Right kidney (tissue), 1 donor: Measurements from ENCODE around the gene OLFM2.
"Not testable (repeated sequence)": the region's sequence is repeated elsewhere in the genome, so short reads cannot be mapped to it uniquely, and the experiment has no call there.

Source experiments
- DNase-seq: peaks from one replicate; pipeline ENCODE4 v3.0.0-alpha.2; 2016

OLFM2 gene

DNA sequence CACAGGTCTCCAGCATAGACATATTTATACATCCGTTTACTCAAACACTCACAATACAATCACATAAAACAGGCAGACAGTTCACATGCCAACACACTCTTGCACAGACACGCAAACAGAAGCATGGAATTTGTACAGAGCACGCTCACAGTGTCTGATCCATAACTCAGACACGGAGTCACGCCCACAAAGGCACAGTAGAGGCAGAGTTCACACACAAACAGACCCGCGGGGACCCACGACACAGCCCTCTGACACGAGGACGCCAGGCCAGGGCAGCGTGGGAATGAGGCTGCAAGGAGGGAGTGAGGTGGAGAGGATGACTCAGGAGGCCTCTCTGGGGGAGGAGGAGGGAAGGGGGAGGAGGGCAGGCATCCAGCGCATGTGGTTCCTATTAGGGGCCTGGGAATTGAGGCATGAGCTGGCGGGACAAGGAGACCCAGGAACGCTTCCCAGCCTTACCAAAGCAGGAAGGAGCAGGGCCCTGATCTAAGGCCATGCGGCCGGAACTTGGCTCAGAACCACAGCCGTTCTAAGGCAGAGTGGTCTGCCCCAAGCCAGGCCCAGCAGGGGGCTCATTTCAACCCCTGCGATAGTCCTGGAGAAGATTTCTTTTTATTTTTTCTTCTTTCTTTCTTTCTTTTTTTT is 9.1 kb upstream of the OLFM2 start:
- DNase-seq: peak; percentile 40

DNA sequence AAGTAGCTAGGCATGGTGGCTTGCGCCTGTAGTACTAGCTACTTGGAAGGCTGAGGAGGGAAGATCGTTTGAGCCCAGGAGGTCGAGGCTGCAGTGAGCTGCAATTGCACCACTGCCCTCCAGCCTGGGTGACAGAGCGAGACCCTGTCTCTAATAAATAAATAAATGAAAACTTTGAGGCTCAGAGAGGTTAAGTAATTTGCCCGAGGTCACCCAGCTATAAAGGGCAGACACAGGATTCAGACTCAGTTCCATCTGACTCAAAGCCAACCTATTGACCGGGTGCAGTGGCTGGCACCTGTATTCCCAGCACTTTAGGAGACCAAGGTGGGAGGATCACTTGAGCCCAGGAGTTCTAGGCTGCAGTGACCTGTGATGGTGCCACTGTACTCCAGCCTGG is 7.4 kb upstream of the OLFM2 start:
- no peak for DNase-seq

DNA sequence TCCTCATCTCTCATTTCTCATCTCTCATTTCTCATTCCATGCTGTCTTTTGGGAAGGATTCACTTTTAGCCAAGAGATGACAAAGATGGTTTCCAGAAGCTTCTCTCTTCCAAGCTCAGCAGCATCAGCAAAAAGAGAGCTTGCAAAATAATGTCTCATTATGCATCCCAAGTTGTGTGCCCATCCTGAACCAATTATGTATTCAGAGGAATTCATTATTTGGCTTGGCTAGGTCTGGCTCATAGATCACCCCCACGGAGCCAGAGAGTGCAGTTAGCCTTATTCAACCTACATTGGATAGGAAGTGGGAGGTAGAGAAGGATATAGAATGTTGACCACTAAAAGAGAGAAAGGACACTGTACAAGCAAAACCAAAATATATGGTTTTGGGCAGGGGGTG is 5.4 kb upstream of the OLFM2 start:
- no peak for DNase-seq

DNA sequence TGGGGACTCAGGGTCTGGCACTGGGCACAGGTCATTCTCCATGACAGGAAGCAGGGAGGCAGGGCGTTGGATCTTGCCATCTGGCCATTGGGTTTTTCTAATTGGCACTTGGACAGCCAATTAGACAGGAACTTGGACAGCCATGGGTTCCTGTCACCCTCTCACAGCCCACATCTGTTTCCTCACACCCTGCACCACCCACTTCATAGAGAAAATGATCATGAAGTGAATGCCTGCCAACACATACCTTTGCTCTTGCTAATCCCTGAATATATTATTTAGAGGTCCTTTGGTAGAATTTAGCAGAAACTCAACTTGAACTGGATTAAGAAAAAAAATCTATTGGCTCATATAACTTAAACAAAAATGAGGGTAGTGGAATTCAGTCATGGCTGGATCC is 4.9 kb upstream of the OLFM2 start:
- no peak for DNase-seq

DNA sequence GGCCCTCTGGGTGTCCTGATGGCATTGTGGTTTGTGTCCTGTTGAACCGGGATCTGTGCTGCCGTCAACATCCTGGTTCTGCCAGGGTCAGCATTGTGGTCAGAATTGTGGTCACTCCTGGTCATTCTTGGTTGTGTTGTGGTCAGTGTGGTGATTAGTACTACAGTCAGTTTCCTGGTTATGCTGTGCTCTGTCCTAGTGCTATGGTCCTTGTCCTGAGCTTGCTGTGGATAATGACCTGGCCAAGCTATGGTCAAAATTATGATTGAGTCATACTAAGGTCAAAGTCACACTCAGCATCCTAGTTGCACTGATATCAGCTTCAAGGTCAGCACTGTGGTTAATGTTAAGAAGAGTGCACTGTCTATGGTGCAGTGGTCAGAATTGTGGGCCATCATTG is 4.5 kb upstream of the OLFM2 start:
- no peak for DNase-seq

DNA sequence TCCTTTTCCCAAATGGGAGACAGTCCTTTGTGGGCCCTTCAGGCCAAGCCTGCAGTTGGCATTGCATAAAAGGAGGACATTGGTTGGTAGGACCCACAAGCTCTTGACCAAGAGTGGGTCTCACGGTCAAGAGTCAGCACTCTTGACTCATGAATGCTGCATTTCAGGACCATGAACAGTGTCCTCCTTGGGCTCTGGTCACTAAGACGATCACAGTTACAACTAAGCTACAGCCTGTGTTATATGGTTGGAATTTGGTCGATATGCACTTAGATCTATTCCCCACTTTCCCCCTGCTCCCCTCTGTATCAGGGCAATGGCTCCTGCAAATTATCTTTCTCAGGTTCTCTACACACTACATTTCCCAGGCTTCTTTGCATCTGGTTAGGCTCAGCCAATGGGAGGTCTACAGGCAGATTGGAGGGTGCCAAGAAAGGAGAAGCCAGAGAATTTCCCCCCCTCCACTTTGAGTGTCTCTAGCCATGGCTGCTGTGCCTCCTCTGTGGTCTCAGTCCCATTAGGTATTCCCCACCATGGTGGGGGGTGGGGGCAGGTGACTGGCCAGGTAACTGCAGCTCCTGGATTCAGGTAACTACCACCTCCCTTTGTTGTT is 3.1 kb upstream of the OLFM2 start:
- no peak for DNase-seq

DNA sequence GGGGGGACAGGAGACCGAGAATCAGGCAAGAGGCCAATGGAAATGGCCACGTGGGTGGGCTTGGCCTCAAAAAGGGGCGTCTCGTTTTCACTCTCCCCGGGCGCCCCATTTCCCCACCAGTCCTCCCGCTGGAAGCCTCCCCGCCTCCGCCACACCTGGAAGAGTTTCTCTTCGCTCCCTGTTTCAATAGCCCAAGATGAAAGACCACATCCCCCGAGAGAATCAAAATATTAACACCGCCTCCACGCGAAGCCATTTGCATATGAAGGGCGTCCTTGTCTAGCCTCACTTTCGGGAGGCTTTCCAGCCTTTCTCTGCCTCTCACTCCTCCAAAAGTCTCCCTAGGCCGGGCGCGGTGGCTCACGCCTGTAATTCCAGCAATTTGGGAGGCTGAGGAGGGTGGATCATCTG is 691 bp upstream of the OLFM2 start:
- peak; percentile 27 for DNase-seq

DNA sequence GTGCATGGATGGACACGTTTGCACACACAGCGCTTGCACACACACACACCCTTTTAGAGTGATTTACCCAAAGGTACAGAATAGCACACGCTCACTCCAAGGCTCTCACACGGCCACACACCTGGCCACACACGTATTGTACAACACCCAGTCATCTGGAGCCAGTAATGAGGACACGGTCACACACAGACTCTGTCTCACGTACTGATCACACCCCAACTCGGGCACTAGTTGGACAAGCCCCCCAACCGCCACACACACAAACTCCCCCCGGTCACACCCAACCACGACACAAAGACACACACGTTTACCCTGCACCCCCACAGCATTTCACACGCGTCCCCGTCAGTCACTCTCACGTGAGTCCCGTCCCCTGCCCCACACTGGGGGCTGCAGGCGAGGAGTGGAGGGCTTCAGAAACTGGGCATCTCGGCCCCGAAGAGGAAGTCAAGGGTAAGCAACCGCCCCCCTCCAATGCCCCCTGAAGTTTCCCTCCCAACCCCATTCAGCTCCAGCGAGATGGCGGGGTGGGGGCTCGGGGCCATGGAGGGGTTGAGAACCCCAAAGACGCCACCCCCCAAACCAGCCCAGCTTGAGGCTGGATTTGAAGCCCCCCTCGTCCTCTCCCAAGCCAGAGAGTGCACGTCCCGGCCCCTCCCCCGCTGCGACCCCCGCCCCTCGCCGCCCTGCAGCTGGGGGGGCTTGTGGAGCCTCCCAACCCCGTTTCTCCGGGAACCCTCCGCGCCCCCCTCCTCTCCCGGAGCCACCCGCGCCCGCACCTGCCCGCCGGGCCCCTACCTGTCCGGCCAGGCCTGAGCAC is 599 bp downstream of the OLFM2 start:
- peak; percentile 52 for DNase-seq

DNA sequence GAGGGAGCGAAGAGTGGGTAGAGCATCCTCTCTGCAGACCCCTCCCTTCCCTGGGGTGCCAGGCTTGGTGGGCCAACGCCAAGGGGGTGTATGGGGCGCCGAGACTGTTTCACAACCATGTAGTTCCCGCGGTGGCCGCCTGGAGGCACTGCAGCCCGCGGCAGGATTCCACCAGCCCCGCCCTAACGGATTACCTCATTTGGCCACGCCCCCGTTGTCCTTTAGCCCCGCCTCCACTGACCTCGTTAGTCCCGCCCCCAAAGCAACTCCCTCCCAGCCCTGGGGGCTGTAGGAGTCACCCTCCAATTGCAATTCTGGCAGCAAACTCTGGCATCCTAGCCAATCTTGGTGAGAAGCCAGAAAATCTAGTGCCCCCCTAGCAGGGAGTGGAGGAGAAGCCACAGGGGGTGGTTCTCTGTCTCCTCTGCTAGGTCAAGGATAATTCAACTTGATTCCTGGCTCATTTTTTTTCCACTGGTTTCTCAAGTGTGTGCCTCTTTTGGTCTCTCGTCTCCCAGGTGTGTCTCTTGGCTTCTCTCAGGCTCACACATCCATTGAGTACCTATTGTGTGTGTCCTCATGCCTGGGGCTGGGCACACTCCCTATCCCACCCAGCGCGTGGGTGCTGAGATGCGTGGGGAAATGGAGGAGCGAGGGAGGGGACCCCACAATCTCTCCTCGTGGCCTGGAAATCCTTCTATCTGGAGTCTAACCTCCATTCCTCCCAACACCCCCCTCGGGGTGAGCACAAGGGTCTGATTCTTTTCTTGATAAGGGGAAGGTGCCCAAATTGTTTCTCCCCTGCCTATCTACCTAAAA is 2.0 kb downstream of the OLFM2 start:
- peak; percentile 61 for DNase-seq

DNA sequence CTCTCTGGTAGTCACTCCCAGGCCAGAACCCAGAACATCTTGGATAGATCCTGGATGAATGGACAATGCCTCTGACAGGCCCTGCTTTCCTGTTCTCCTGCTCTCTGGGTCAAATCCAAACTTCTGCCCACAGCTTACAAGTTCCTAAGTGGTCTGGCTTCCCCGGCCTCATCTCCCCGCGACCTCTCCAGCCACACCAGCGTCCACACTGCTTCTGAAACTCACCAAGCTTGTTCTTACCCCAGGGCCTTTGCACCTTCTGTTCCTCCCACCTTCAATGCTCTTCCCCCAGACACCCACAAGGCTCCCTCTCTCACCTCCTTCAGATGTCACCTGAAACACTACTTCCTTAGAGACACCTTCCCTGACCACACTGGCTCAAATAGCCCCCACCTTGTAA is 3.5 kb downstream of the OLFM2 start:
- DNase-seq: no peak

DNA sequence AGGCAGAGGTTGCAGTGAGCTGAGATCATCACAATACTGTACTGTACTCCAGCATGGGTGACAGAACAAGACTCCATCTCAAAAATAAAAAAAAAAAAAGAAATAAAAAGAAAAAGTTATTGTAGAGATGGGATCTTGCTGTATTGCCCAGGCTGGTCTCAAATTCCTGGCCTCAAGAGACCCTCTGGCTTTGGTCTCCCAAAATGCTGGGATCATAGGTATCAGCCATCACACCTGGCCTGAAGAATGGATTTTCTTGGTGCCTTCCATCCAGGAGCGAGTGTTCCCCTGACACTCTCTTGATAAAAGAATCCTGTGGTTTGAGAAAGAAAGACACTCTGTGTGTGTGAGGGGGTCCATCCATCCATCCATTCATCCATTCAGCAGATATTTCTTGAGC is 4.7 kb downstream of the OLFM2 start:
- no peak for DNase-seq

DNA sequence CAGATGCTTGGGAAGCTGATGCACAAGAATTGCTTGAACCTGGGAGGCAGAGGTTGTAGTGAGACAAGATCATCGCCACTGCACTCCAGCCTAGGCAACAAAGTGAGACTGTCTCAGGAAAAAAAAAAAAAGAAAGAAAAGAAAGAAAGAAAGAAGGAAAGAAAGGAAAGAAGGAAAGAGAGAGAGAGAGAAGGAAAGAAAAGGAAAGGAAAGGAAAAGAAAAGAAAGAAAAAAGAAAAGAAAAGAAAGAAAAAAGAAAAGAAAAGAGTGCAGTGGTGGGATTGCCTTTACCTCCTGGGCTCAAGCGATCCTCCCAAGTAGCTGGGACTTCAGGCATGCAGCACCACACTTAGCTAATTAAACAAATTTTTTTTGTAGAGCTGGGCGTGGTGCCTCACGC is 12.9 kb downstream of the OLFM2 start:
- no peak for DNase-seq

DNA sequence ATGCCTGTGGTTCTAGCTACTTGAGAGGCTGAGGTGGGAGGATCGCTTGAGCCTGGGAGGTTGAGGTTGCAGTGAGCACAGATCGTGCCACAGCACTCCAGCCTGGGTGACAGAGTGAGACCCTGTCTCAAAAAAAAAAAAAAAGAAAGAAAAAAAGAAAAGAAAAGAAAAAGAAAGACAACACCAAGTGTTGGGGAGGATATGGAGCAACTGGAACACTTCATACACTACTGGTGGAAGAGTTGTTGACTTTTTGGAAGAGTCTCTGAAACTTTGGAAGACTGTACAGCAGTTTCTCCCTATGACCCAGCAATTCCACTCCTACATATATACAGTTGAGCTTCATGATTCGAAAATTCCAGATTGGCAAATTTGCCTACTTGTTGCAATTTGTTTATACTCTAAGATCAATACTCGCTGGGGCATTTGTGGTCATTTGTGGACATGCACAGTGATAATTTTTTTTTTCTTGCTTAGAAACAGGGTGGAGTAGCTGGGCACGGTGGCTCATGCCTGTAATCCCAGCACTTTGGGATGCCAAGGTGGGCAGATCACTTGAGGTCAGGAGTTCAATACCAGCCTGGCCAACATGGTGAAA is 13.4 kb downstream of the OLFM2 start:
- not testable (repeated sequence) for DNase-seq

DNA sequence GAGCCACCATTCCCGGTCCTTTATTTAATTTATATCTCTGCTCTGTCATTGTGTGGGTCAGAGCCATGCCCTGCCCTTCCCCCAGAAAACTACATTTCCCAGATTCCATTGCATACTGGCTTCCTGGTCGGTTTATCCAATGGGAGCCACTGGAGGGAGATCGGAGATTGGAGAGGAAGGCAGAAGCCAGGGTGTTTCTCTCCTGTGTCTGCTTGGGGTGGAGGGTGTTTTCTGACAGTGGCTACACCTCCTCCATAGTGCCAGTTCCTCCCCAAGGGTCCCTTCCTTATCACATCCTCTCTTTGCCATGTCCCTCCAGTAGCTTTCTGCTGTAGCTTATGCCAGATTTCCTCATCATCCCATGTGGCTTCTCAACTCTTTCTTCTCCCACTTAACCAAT is 19.0 kb downstream of the OLFM2 start:
- DNase-seq: no peak

DNA sequence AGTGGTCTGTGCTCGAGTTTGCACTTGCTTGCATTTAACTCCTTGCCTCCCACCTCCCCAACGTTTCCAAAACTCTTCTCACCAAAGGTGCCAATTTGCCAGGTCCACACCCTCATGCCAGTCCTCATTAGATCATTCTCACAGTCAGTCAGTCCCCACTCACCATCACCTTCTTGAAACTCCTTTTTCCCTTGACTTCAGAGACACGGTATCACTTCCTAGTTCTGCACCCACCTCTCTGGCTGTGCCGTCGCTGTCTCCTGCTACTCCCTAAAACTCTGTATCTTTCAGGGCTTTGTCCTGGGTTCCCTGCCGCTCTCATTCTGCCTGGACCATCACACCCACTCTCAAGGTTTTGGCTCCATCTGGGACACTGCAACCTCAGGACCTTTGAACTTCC is 19.6 kb downstream of the OLFM2 start:
- DNase-seq: no peak

DNA sequence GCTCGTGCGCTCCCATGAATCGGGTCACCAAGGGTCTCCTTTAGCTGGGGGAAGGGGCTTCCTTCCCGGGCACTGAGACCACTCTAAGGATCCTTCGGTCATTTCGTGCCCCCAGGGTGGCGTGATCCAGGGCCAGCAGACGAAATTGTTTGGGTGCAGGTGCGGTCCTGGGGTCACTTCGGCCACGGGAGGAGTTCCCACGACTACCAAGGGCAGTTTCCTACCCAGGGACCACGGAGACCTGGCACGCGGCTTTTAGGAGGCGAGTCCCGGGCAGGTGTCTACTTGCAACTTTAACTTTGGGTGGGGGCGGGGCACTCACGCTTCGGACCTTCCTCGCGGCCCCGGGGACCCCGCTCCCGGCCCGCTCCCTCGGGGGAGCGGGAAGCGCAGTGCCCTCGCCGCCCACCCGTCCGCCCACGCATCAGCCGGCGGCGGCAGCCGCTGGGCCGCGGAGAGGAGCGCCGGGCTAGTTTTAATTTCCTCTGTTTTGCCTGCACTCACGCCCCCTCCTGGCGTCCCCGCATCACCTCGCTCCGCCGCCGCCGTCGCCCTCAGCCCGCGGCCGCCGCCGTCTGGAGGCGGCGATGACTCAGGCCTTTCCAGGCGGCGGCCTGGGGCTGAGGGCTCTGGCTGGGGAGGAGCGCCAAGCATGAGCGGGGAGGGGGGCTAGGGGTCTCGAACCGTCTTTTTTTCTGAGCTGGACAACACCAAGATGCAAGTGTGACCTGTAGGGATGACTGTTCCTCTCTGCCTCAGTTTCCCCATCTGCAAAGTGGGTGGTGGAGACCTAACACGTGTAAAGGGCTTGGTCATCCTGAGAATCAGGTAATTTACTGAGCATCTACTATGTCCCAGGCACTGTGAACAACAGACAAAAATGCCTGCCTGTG is 21.8 kb downstream of the OLFM2 start:
- DNase-seq: peak; percentile 89

DNA sequence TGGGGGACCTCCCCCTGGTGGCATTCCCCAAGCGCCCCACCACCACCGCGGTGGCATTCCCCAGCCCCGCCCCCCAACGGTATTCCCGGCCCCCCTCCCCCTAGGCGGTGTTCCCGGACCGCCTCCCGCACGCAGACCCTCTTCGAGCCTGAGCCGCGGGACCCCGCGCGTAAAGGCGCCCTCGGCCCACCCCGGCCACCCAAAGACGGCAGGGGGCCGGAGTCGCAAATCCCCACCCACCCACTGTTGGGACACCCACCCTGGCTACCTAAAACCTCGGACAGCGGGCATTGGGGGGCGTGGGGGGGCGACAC is 22.4 kb downstream of the OLFM2 start:
- no peak for DNase-seq

DNA sequence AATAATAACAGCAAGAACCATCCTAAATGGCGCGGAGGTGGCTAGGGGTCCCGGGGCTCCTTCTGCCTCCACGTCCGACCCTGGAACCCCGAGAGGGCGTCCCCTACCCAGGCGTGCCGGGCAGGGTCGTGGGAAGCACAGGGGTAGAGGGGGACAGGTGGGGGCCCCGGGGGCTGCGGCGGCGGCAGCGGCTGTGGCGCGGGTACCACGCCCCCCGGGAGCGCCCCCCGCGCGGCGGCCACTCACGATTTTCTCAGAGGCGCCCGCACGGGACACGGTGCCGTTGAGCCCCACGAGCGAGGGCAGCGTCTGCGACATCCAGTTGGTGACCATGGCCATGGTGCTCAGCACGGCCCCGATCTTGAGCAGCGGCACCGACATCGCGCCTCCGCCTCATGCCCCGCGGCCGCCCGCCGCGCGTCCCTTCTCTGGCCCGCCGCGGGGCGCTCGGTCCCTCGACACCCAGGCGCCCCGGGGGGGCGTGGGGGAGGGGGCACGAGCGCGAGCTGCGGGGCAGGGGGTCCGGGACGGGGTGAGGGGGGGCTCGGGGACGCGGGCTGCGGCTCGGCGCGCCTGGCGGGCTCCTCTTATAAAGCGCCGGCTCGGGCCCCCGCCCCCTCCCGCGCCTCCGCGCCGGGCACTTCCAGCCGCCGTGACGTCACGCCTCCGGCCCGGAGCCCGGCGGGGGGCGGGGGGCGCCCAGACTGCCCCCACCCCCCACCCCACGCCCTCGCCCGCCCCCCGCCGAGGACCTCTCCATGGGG is 22.9 kb downstream of the OLFM2 start:
- DNase-seq: no peak

DNA sequence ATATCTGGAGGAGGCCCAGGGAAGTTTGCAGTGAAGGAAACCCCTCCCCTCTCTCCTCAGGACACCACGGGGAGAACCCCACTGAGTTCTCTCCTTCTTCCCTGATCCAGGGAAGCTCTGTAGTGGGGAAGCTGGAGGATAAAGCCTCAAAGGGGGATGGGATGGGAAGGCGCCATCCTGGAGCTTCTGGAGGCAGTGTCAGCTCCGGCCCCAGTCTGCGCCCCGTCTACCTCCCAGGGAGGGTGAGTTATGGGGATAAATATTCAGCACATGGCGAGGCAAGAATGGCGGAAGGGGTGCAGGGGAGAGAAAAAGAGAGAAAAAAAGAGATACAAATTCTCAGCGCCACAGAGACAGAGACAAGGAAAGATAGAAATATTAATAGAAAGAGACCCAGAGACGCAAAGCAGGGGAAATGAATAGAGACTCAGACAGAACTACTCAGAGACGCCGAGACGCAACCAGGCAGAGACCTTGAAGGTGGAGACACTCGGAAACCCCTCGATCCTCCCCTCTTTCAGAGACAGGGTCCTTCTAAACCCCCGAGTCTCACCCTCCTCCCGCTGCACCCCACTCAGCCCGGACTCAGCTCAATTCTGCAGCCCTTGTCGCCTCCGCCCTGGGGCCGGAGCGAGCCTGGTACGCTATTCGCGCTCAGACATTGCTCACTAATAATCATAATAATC is 23.6 kb downstream of the OLFM2 start:
- no peak for DNase-seq

DNA sequence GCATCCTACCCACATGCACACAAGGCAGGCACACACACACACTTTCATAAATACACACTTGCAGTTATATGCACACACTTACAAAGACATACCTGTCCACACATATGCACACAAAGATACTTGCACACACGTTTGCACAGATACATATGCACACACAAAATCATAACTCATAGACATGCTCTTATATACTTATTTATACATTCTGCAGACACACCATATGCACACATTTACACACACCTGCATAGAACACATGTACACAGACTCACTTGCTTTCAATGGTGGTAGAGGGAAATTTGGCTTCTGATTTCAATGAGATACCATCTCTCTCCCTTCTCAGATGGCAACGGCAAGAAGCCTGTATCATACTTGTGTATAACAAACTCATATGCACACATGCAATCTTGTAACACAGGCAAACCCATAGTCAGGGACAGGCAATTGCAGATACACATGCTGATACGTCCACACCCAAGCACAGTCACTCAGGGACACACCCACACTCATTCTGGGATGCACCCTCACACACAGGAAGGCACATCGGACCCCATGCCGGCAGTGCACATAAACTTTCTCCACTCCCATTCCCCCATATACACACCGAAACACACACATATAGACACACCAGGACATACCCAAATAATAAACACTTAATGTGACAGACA is 24.7 kb downstream of the OLFM2 start:
- no peak for DNase-seq
